SK-N-SH (cell line): ENCODE data around the gene PEX11G. TPM values are rescaled to one million over a fixed set of nuclear protein-coding genes. Genes with fewer than 3 reads are reported as not detected.
A peak's percentile ranks its signal among the peaks of the same experiment; 100 is the strongest.

Experiments
- CTCF ChIA-PET: fragments of 300-600, 350-600 bp; formaldehyde crosslinking; extraction: SDS; loops from one replicate; lab custom pipeline; 2021; lab: Yijun Ruan, JAX
- POLR2A ChIA-PET: fragments of 350-600 bp; sonication (Branson Sonifier 250); formaldehyde crosslinking; extraction: SDS; loops from one replicate; lab custom pipeline; 2020; ENCODE audit warnings: antibody characterized with exemption, inconsistent platforms; lab: Yijun Ruan, JAX
- DNase-seq: peaks from one replicate; pipeline ENCODE4 v3.0.0; 2012
- H2AFZ ChIP-seq: fragments of 200-600 bp; sonication (generic); 2 replicates; pipeline ENCODE4 v1.8.1; 2016; ENCODE audit warnings: antibody characterized with exemption, mild to moderate bottlenecking, low read depth
- H3F3A ChIP-seq: fragments of 200-600 bp; sonication (generic); replicated peaks from 2 replicates; pipeline ENCODE3; 2016; ENCODE audit warnings: antibody characterized with exemption, mild to moderate bottlenecking; ENCODE audit not compliant: insufficient read depth
- H3K27ac ChIP-seq, 2 experiments: fragments of 200-500 bp in 1 of 2; fragments of 200-600 bp in 1 of 2; sonication (Bioruptor generic) in 1 of 2; sonication (generic), shearing (Covaris generic) in 1 of 2; 2 replicates each; pipeline versions ENCODE4 v1.5.1 to v1.6.1; 2014 to 2016; ENCODE audit warnings: low read depth in 2 of 2, inconsistent platforms in 1 of 2, low read length in 1 of 2, mild to moderate bottlenecking in 1 of 2, mixed read lengths in 1 of 2
- H3K27me3 ChIP-seq: fragments of 200-600 bp; sonication (generic), shearing (Covaris generic); 2 replicates; pipeline ENCODE4 v1.6.1; 2016; ENCODE audit warnings: mixed run types; ENCODE audit not compliant: insufficient read depth
- H3K36me3 ChIP-seq, 2 experiments: fragments of 200-500 bp in 1 of 2; fragments of 200-600 bp in 1 of 2; sonication (Bioruptor generic) in 1 of 2; sonication (generic) in 1 of 2; replicated peaks in 1 of 2; 2 replicates each; pipeline versions ENCODE3 to v1.5.1; 2014 to 2016; ENCODE audit warnings: low read length in 1 of 2, mild to moderate bottlenecking in 1 of 2; ENCODE audit not compliant: insufficient read depth in 2 of 2, control insufficient read depth in 1 of 2
- H3K4me1 ChIP-seq, 2 experiments: fragments of 200-500 bp in 1 of 2; fragments of 200-600 bp in 1 of 2; sonication (Bioruptor generic) in 1 of 2; sonication (generic), shearing (Covaris generic) in 1 of 2; 2 replicates each; pipeline versions ENCODE4 v1.5.1 to v1.6.1; 2014 to 2016; ENCODE audit warnings: low read depth in 1 of 2, low read length in 1 of 2, mixed run types in 1 of 2; ENCODE audit not compliant: insufficient read depth in 2 of 2, control insufficient read depth in 1 of 2
- H3K4me2 ChIP-seq: fragments of 200-600 bp; sonication (generic), shearing (Covaris generic); 2 replicates; pipeline ENCODE4 v1.6.1; 2017; ENCODE audit warnings: mixed run types
- H3K4me3 ChIP-seq, 2 experiments: fragments of 200-500 bp in 1 of 2; fragments of 200-600 bp in 1 of 2; sonication (Bioruptor generic) in 1 of 2; sonication (generic), shearing (Covaris generic) in 1 of 2; 2 replicates each; pipeline versions ENCODE4 v1.5.1 to v1.8.1; 2014 to 2016; ENCODE audit warnings: low read depth in 2 of 2, inconsistent platforms in 1 of 2, low read length in 1 of 2, mild to moderate bottlenecking in 1 of 2, mixed read lengths in 1 of 2, moderate library complexity in 1 of 2
- H3K79me2 ChIP-seq: fragments of 200-600 bp; sonication (generic); 2 replicates; pipeline ENCODE4 v1.8.1; 2017; ENCODE audit warnings: mild to moderate bottlenecking; ENCODE audit not compliant: insufficient read depth
- H3K9ac ChIP-seq: fragments of 200-600 bp; sonication (generic); 2 replicates; pipeline ENCODE4 v1.6.1; 2017; ENCODE audit warnings: mixed run types
- H3K9me2 ChIP-seq: fragments of 200-600 bp; sonication (generic); 2 replicates; pipeline ENCODE4 v1.6.1; 2017; ENCODE audit warnings: mixed run types
- H3K9me3 ChIP-seq: fragments of 200-600 bp; sonication (generic); 2 replicates; pipeline ENCODE4 v1.6.1; 2017; ENCODE audit warnings: mixed run types, mild to moderate bottlenecking, moderate library complexity
- H4K20me1 ChIP-seq: fragments of 200-600 bp; sonication (generic); 2 replicates; pipeline ENCODE4 v1.6.1; 2017; ENCODE audit warnings: mild to moderate bottlenecking, mixed run types; ENCODE audit not compliant: insufficient read depth
- CHD2 ChIP-seq: fragments of 150-350 bp; IDR thresholded peaks from 2 replicates; pipeline ENCODE4 v1.6.1; 2018; ENCODE audit warnings: low read length; ENCODE audit not compliant: partially characterized antibody
- MXI1 ChIP-seq: IDR thresholded peaks from 2 replicates; pipeline ENCODE4 v1.6.1; 2012; ENCODE audit warnings: mild to moderate bottlenecking, low read depth, low read length, improper control_type of control experiment
- PBX3 ChIP-seq: IDR thresholded peaks from 2 replicates; pipeline ENCODE4; 2012
- POLR2AphosphoS5 ChIP-seq: IDR thresholded peaks from 2 replicates; pipeline ENCODE4 v1.6.1; 2012; ENCODE audit warnings: low read depth, low read length
- RAD21 ChIP-seq: IDR thresholded peaks from 2 replicates; pipeline ENCODE4 v1.6.1; 2012; ENCODE audit warnings: mild to moderate bottlenecking, low read length
- YY1 ChIP-seq: IDR thresholded peaks from 2 replicates; pipeline ENCODE4 v1.4.0; 2012; ENCODE audit warnings: low read depth, mild to moderate bottlenecking
- WGBS: methylation state at CpG from one replicate; pipeline ENCODE4 v1.1.6; 2017; ENCODE audit warnings: low lambda C conversion rate; 5-methylcytosine and 5-hydroxymethylcytosine counted together
- polyA plus RNA-seq, 3 experiments: library from polyadenylated mRNA; depleted of rRNA; stranded (reverse); fragments of >200 nt; gene quantifications; 2 replicates each; pipeline ENCODE4 v1.2.3, GENCODE V29; 2012
- TF ChIP-seq, protein P1 (sequence below): IDR thresholded peaks from 2 replicates; pipeline ENCODE4 v1.4.0; 2012; ENCODE audit warnings: low read depth

PEX11G gene
- polyA plus RNA-seq, 1 of the 3 experiments (the other 2 are of a cell fraction) = 6.1 TPM

- TF ChIP-seq MXI1 (peak; percentile 37; the same call in 1 of the 2 replicates), CHD2 (peak; percentile 62), YY1 (peak; percentile 62; the same call in 1 of the 2 replicates), RAD21 (0 out of 2 replicates have a peak, but pooled peaks have one; percentile 4), PBX3 (no peak), POLR2AphosphoS5 (peak; percentile 61; the same call in 1 of the 2 replicates)
- TF ChIP-seq, protein P1, sequence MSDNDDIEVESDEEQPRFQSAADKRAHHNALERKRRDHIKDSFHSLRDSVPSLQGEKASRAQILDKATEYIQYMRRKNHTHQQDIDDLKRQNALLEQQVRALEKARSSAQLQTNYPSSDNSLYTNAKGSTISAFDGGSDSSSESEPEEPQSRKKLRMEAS = no peak
- H3K27me3 ChIP-seq = no peaks in the 10 kb centered on the region
Observed at GRCh38 chr19:7515645-7516151, 26.9 kb upstream of the PEX11G start, which contains the start of gene ZNF358. Gene ZNF358, plus strand, starts transcription at chr19:7516103. Its CDS starts 3,140 bp downstream, at chr19:7519243.

GRCh38 chr19:7515110-7515644 is 26.3 kb upstream of the PEX11G start:
- peak overlapping the region; percentile 84 for H3K9ac ChIP-seq
- TF ChIP-seq PBX3 (no peak), MXI1 (0 out of 2 replicates have a peak, but pooled peaks have one; percentile 4)
- POLR2A ChIA-PET = interaction anchor here (0.6 to 2.5 kb wide), 5 partner anchors 9 to 21 kb away, joined by 3 to 7 read pairs (median 4); partner anchors contain the start of gene PNPLA6

More at GRCh38 chr19:7515645-7516151, 26.9 kb upstream of the PEX11G start, which contains the start of gene ZNF358:
- no peaks in the 10 kb centered on the region for H3K9me2 ChIP-seq
- peak; percentile 98 for DNase-seq
- WGBS = 17% methylated on average over 5 of the region's 33 CpGs
- H3K27ac ChIP-seq = peak within 1 kb of the TSS; percentile 56 to 80
- H3K4me1 ChIP-seq = peaks cover 4 to 24% of the 10 kb centered on the region in 2 experiments; a peak in 2 of 4 replicates
- no peaks in the 10 kb centered on the region for H3F3A ChIP-seq
- H3K36me3 ChIP-seq = peaks cover 0 to 7% of the 10 kb centered on the region in 2 experiments
- peak within 1 kb of the TSS; percentile 93 for H3K9ac ChIP-seq
- no peaks in the 10 kb centered on the region for H4K20me1 ChIP-seq
- H2AFZ ChIP-seq = peak within 1 kb of the TSS; percentile 97
- peak within 1 kb of the TSS; percentile 97 for H3K4me2 ChIP-seq
- peak within 1 kb of the TSS; percentile 68 to 69 for H3K4me3 ChIP-seq
- peaks cover 24% of the 10 kb centered on the region for H3K79me2 ChIP-seq
- POLR2A ChIA-PET = interaction anchor here (0.6 to 2.5 kb wide), 6 partner anchors 9 to 33 kb away, joined by 3 to 7 read pairs (median 5); partner anchors contain the start of gene PNPLA6
- CTCF ChIA-PET = interaction anchor here (0.6 to 1.2 kb wide), 3 partner anchors 20 to 533 kb away, joined by 3 to 5 read pairs (median 3); partner anchors contain the start of gene PNPLA6
- H3K9me3 ChIP-seq = no peaks in the 10 kb centered on the region

More at GRCh38 chr19:7515110-7515644, 26.3 kb upstream of the PEX11G start:
- Histone ChIP-seq H3K27me3 (no peaks in the 10 kb centered on the region), H3K4me2 (peak overlapping the region; percentile 81), H3K79me2 (peaks cover 24% of the 10 kb centered on the region), H3K9me2 (no peaks in the 10 kb centered on the region), H2AFZ (peak overlapping the region; percentile 97), H3K36me3 (peaks cover 0 to 4% of the 10 kb centered on the region in 2 experiments), H3K27ac (peak overlapping the region; percentile 56 to 78), H4K20me1 (no peaks in the 10 kb centered on the region), H3F3A (no peaks in the 10 kb centered on the region), H3K4me1 (peaks cover 4 to 24% of the 10 kb centered on the region in 2 experiments; a peak in 2 of 4 replicates), H3K9me3 (no peaks in the 10 kb centered on the region), H3K4me3 (peak overlapping the region; percentile 66 to 68; a peak in 3 of 4 replicates)
- CTCF ChIA-PET = interaction anchor here (1.2 kb wide), 1 partner anchor 21 kb away, joined by 3 read pairs; no protein-coding TSS in a partner anchor
- DNase-seq = no peak
- 95% methylated on average over 13 of the region's 13 CpGs for WGBS
